ENCODE data around the gene ITPA.

GRCh38 chr20:3172126-3172932, 37.0 kb upstream of the ITPA start:
- TF ChIP-seq YY1 (IDR thresholded peaks at IDR 0.05; ENCODE audit: insufficient read depth, insufficient read length), result no peak
- TF ChIP-seq ZNF274 (IDR thresholded peaks at IDR 0.05; ENCODE audit: low read depth, low read length), result no peak
